Measurements from ENCODE around the gene MMP17. TPM values are rescaled to one million over a fixed set of nuclear protein-coding genes. Genes with fewer than 3 reads are reported as not detected.

The MMP17 gene
- polyA plus RNA-seq, 1 donor (not counting 4 experiments of a cell fraction or from before 2014, with no cell fraction given), result 2.3 TPM

GRCh38 chr12:131892711-131893604, 64.8 kb downstream of the MMP17 start:
- no peaks in the 10 kb centered on the region for H3K27me3 ChIP-seq (ENCODE audit: control insufficient read depth, extremely low read depth, insufficient read depth, low read length)
- DNase-seq (ENCODE audit: low read depth, low spot score), result no peak
- H4K20me1 ChIP-seq (ENCODE audit: control insufficient read depth, extremely low read depth, insufficient read depth, low read length), result peaks cover 3% of the 10 kb centered on the region
- dilution Hi-C loops (cut with MboI; ENCODE audit: extremely low pct_ligation_motif_present, low sequenced_read_pairs), result no loop called here
- no peak overlapping the region for H3K27ac ChIP-seq (ENCODE audit: control insufficient read depth, insufficient read depth, low read length)
- H3K4me2 ChIP-seq (ENCODE audit: control insufficient read depth, extremely low read depth, insufficient read depth, low read depth, low read length), result peak overlapping the region; percentile 12
- FAIRE-seq, result no peak
- no peaks in the 10 kb centered on the region for H3K36me3 ChIP-seq (ENCODE audit: control insufficient read depth in 2 of 2, extremely low read depth in 1 of 2, insufficient read depth in 2 of 2, low read length in 2 of 2)
- H3K9me1 ChIP-seq (ENCODE audit: control insufficient read depth, extremely low read depth, insufficient read depth, low read length), result no peaks in the 10 kb centered on the region
- H3K4me3 ChIP-seq (ENCODE audit: control insufficient read depth in 2 of 3, extremely low read depth in 1 of 3, insufficient read depth in 2 of 3, low read depth in 1 of 3, low read length in 3 of 3), result no peak overlapping the region
- H3K9ac ChIP-seq (ENCODE audit: control insufficient read depth, extremely low read depth, insufficient read depth, low read length), result no peak overlapping the region
- TF ChIP-seq, protein P1, sequence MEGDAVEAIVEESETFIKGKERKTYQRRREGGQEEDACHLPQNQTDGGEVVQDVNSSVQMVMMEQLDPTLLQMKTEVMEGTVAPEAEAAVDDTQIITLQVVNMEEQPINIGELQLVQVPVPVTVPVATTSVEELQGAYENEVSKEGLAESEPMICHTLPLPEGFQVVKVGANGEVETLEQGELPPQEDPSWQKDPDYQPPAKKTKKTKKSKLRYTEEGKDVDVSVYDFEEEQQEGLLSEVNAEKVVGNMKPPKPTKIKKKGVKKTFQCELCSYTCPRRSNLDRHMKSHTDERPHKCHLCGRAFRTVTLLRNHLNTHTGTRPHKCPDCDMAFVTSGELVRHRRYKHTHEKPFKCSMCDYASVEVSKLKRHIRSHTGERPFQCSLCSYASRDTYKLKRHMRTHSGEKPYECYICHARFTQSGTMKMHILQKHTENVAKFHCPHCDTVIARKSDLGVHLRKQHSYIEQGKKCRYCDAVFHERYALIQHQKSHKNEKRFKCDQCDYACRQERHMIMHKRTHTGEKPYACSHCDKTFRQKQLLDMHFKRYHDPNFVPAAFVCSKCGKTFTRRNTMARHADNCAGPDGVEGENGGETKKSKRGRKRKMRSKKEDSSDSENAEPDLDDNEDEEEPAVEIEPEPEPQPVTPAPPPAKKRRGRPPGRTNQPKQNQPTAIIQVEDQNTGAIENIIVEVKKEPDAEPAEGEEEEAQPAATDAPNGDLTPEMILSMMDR (optimal IDR thresholded peaks at IDR 0.05 in 1 of 3, IDR thresholded peaks at IDR 0.05 in 1 of 3, conservative IDR thresholded peaks at IDR 0.05 in 1 of 3; ENCODE audit: extremely low read depth in 1 of 3, insufficient read depth in 2 of 3, low read length in 3 of 3), result no peak
- TF ChIP-seq EZH2 (IDR thresholded peaks at IDR 0.05; ENCODE audit: low read length), result no peak
- H3K9me3 ChIP-seq (ENCODE audit: control insufficient read depth, low read depth, low read length), result no peaks in the 10 kb centered on the region
- H3K79me2 ChIP-seq (ENCODE audit: control insufficient read depth, insufficient read depth, low read length), result no peaks in the 10 kb centered on the region
- H2AFZ ChIP-seq (ENCODE audit: control insufficient read depth, low read length), result no peak overlapping the region
- H3K4me1 ChIP-seq (ENCODE audit: control insufficient read depth, extremely low read depth, insufficient read depth, low read length), result peaks cover 9% of the 10 kb centered on the region

DNA sequence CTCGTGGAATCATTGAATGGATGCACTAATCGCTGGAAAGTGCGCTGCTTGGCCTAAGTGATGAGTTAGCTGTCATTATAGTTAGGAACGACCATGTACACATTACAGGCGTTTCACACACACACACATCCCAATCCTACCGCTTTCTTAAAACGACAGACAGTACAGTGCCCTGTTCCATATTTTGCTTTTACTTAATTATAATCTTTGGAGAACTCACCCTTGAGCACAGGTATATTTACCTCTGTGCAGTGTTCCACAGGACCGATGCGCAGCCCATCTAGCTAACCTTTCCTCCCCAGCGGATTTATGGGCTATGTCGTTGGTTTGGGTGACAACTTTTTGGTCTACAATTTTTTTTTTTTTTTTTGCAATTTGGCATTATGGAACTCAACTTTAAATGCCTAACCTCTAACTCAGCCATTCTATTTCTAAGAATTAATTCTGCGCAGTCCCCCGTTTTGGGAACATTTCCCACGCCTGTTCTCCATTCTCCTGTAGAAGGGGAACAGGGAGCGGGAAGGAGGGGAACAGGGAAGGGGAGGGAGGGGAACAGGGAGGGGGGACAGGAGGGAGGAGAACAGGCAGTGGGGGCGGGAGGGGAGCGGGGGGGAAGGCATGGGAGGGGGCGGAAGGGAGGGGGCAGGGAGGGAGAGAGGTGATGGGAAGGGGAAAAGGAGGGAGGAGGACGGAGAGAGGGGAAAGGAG, 65.6 kb downstream of the MMP17 start:
- TF ChIP-seq, protein P1 (optimal IDR thresholded peaks at IDR 0.05 in 1 of 3, IDR thresholded peaks at IDR 0.05 in 1 of 3, conservative IDR thresholded peaks at IDR 0.05 in 1 of 3; ENCODE audit: extremely low read depth in 1 of 3, insufficient read depth in 2 of 3, low read length in 3 of 3), result no peak
- no peak for TF ChIP-seq EZH2 (IDR thresholded peaks at IDR 0.05; ENCODE audit: low read length)
- peaks cover 9% of the 10 kb centered on the region for H3K4me1 ChIP-seq (ENCODE audit: control insufficient read depth, extremely low read depth, insufficient read depth, low read length)
- no peaks in the 10 kb centered on the region for H3K9me1 ChIP-seq (ENCODE audit: control insufficient read depth, extremely low read depth, insufficient read depth, low read length)
- no peak overlapping the region for H3K9ac ChIP-seq (ENCODE audit: control insufficient read depth, extremely low read depth, insufficient read depth, low read length)
- DNase-seq (ENCODE audit: low read depth, low spot score) (no peak), FAIRE-seq (no peak)
- H3K36me3 ChIP-seq (ENCODE audit: control insufficient read depth in 2 of 2, extremely low read depth in 1 of 2, insufficient read depth in 2 of 2, low read length in 2 of 2), result no peaks in the 10 kb centered on the region
- H3K4me3 ChIP-seq (ENCODE audit: control insufficient read depth in 2 of 3, extremely low read depth in 1 of 3, insufficient read depth in 2 of 3, low read depth in 1 of 3, low read length in 3 of 3), result peak overlapping the region in 1 of 3 experiments; percentile 52
- H3K4me2 ChIP-seq (ENCODE audit: control insufficient read depth, extremely low read depth, insufficient read depth, low read depth, low read length), result peak overlapping the region; percentile 12
- peaks cover 3% of the 10 kb centered on the region for H4K20me1 ChIP-seq (ENCODE audit: control insufficient read depth, extremely low read depth, insufficient read depth, low read length)
- no peaks in the 10 kb centered on the region for H3K79me2 ChIP-seq (ENCODE audit: control insufficient read depth, insufficient read depth, low read length)
- no peak overlapping the region for H3K27ac ChIP-seq (ENCODE audit: control insufficient read depth, insufficient read depth, low read length)
- no peaks in the 10 kb centered on the region for H3K9me3 ChIP-seq (ENCODE audit: control insufficient read depth, low read depth, low read length)
- H2AFZ ChIP-seq (ENCODE audit: control insufficient read depth, low read length), result no peak overlapping the region
- H3K27me3 ChIP-seq (ENCODE audit: control insufficient read depth, extremely low read depth, insufficient read depth, low read length), result no peaks in the 10 kb centered on the region
- dilution Hi-C loops (cut with MboI; ENCODE audit: extremely low pct_ligation_motif_present, low sequenced_read_pairs), result no loop called here
